Activated CD4-positive, alpha-beta T cell treated with anti-CD3 and anti-CD28 coated beads, Interleukin-2, amount 50 U/mL, for 1 hour (primary cell): Measurements from ENCODE around the gene SUSD6.
"Not testable (repeated sequence)": the region's sequence is repeated elsewhere in the genome, so short reads cannot be mapped to it uniquely, and the experiment has no call there.

Experiments used
- DNase-seq: peaks from one replicate; pipeline ENCODE4 v3.0.0-alpha.2; 2020

SUSD6 gene

GRCh38 chr14:69718614-69719013 lies 107.2 kb downstream of the SUSD6 start:
- DNase-seq: not testable (repeated sequence)

DNA sequence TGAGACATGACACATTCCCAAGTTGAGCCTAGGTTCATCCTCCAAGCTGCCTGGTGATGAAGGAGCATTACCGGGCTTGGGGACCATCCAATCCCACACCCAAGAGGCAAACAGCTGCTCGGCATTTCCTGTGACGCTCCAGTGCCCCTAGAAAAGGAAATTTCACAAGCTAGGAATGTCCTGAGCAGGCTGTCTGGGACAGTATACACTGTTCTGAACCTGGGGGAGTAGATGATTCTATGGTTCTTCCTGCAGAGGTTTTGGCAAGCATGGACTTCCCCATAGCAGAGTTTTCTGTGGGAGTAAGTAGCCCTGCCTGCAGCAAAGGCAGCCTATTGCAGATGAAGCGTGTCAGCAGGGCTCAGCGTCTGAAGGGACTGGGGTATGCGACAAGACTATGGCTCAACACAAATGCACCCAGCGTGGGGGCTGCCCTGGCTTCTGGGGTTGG lies 108.1 kb downstream of the SUSD6 start:
- no peak for DNase-seq

- no peak for DNase-seq
These were observed 109.5 kb downstream of the SUSD6 start for GRCh38 chr14:69720912-69721311.

GRCh38 chr14:69726761-69727511 lies 115.5 kb downstream of the SUSD6 start:
- DNase-seq: peak; percentile 83

DNA sequence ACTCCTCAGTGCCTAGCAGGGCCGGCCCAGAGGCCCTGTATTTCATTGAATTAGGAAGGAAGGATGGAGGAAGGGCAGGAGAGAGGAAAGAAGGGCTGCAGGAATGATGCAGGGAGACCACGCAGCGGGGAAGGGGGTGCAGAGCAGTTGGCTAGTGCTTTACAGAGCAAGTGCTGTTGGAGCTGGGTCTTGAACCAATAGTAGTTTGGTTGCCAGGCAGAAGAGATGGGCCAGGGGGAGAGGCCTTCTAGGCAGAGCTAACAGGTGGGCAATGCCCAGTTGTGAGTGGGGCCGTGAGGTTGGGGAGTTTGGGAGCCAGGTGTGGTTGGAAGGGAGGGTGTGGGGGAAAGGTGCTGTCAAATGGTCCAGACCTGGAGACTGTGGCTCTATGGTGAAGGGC lies 116.5 kb downstream of the SUSD6 start:
- no peak for DNase-seq

GRCh38 chr14:69731919-69732598 lies 120.7 kb downstream of the SUSD6 start:
- not testable (repeated sequence) for DNase-seq

- not testable (repeated sequence) for DNase-seq
These were observed 125.0 kb downstream of the SUSD6 start for GRCh38 chr14:69736405-69736804.

- DNase-seq: no peak
These were observed 129.7 kb downstream of the SUSD6 start for GRCh38 chr14:69741055-69741454.

DNA sequence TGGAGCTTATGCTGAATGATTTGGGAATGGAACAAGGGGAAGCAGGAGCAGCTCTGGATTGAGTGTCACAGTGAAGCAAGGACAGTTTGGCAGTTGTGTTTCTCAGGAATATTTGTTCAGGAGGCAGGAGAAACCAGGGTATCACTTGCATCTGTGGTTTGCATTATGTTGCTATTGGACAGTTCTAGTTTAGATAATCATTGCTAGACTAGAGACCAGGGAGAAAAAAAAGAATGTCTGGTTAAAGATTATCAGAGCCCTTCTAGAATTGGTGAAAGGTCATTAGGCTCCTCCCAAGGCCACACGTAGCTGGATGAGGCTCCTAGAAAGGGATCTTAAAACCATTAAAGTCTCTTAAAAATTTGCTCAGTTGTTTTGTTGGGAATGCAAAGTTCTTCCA lies 138.6 kb downstream of the SUSD6 start:
- no peak for DNase-seq

GRCh38 chr14:69750495-69750894 lies 139.1 kb downstream of the SUSD6 start:
- no peak for DNase-seq

GRCh38 chr14:69752773-69753172 lies 141.4 kb downstream of the SUSD6 start:
- no peak for DNase-seq

- no peak for DNase-seq
These were observed 142.5 kb downstream of the SUSD6 start for GRCh38 chr14:69753860-69754259.

DNA sequence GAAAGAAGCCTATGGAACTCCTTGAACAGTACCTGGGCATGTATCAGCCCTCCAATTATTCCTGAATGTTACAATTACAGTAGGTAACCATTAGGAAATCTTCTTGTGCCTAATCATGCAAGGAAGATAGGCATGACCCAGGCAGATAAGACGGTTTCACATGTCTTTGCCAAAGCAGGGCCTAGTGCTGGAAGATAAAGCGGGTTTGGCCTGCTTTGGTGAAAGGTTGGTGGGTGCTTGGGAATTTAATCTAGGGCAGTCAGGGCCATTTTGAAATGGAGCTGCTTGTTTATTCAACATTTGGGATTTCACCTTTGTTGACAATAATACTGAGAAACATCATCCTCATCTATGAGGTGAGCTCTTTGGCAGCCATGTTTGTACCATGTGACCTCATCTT lies 143.1 kb downstream of the SUSD6 start:
- no peak for DNase-seq

GRCh38 chr14:69755296-69755695 lies 143.9 kb downstream of the SUSD6 start:
- no peak for DNase-seq

DNA sequence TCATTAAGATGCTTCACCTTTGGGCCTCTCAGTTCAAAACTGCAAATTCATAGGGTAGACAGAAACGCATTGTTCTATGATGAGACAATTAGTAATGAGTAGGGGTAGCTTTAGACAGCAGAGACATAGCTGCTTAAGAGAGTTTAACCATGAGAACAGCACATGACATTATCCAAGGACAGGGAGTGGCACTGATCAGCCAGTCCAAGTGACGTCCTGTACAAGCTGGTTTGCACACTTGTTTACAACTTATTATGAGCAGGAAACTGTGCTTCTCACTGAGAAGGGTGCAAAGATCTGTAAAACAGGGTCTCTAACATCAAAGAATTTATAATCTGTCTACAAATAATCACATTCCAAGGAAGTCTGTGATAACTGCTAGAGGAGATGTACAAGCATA lies 144.4 kb downstream of the SUSD6 start:
- DNase-seq: no peak

DNA sequence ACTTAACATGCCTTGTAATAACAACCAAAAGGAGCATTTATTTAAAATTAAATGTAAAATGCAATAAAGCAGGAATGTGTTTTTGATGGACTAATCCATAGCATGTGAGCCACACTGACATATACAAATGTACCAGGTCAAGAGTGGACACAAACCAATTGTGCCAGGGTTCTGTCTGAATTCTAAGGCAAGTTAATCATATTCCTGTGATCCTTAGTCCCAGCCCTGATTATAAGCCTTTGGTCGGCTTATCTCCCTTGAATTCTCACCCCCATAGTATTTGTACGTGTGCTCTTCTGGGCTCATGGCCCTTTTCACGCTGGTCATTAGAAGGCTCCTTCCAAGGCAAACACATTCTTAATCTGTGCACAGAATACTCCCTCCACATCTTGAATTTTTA lies 144.9 kb downstream of the SUSD6 start:
- DNase-seq: no peak

GRCh38 chr14:69760810-69761209 lies 149.4 kb downstream of the SUSD6 start:
- DNase-seq: no peak

DNA sequence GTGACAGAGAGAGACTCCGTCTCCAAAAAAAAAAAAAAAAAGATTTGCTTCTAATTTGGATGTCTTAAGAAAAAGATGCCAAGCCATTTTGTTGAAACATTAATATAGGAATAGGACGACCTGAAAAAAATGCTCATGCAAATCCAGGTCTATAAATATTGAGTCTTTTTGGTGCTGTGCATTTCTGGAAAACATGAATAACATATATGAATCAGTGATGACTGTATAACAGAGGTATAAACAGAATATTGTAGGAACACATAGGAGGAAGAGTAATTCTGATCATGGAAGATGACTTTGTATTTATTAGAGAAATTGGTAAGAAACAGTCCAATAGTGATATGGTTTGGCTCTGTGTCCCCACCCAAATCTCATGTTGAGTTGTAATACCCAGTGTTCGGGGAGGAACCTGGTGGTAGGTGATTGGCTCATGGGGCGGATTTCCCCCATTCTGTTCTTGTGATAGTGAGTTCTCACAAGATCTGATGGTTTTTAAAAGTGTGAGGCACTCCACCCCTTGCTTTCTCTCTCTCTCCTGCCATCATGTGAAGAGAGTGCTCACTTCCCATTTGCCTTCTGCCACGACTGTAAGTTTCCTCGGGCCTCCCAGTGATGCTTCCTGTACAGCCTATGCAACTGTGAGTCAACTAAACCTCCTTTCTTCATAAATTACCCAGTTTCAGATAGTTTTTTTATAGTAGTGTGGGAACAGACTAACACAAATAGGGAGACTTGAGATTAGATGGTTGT lies 152.5 kb downstream of the SUSD6 start:
- no peak for DNase-seq
